Caco-2 (cell line): Measurements from ENCODE around the gene TP63. TPM values are rescaled to one million over a fixed set of nuclear protein-coding genes. Genes with fewer than 3 reads are reported as not detected.

Experiments
- BruUV-seq: library from RNA; stranded (reverse); fragments of 400-500 nt; replicated peaks from 2 replicates; lab custom pipeline; 2021; lab: Mats Ljungman, UMichigan
- CTCF ChIA-PET: fragments of 300-600 bp; sonication (Branson Sonifier 250); formaldehyde crosslinking; loops from one replicate; lab custom pipeline; 2022; ENCODE audit warnings: antibody characterized with exemption; lab: Charles Lee
- POLR2A ChIA-PET: fragments of 300-600 bp; sonication (Branson Sonifier 250); formaldehyde crosslinking; loops from one replicate; lab custom pipeline; 2022; ENCODE audit warnings: antibody characterized with exemption; lab: Charles Lee
- DNase-seq, 2 experiments: peaks; one replicate each; pipeline versions ENCODE4 v3.0.0 to v3.0.0-alpha.2; 2020 to 2022
- H3K27me3 ChIP-seq: replicated peaks from 2 replicates; pipeline ENCODE4 v1.6.0; 2011; ENCODE audit warnings: low read length; ENCODE audit not compliant: control insufficient read depth, insufficient read depth
- H3K36me3 ChIP-seq: 2 replicates; pipeline ENCODE4 v1.5.1; 2011; ENCODE audit warnings: low read length; ENCODE audit not compliant: control insufficient read depth, insufficient read depth
- H3K4me1 ChIP-seq: fragments of 250-450 bp; sonication (Bioruptor Pico); 2 replicates; pipeline ENCODE4 v1.5.1; 2020; ENCODE audit warnings: mild to moderate bottlenecking
- H3K4me3 ChIP-seq: 2 replicates; pipeline ENCODE4 v1.5.1; 2011; ENCODE audit warnings: low read depth, mild to moderate bottlenecking, control low read depth, low read length
- H3K9me3 ChIP-seq: fragments of 250-450 bp; sonication (Bioruptor Pico); 2 replicates; pipeline ENCODE4 v1.5.1; 2020; ENCODE audit warnings: mild to moderate bottlenecking, moderate library complexity
- H3K27ac Mint-ChIP-seq: one replicate; pipeline ENCODE4 v1.8.0; 2022; ENCODE audit warnings: mixed read lengths; ENCODE audit not compliant: unreplicated experiment
- H3K27me3 Mint-ChIP-seq: one replicate; pipeline ENCODE4 v1.8.0; 2022; ENCODE audit warnings: mixed read lengths; ENCODE audit not compliant: insufficient read depth, unreplicated experiment
- H3K36me3 Mint-ChIP-seq: one replicate; pipeline ENCODE4 v1.8.0; 2022; ENCODE audit warnings: mild to moderate bottlenecking, mixed read lengths; ENCODE audit not compliant: insufficient read depth, unreplicated experiment
- H3K4me1 Mint-ChIP-seq: one replicate; pipeline ENCODE4 v1.8.0; 2022; ENCODE audit warnings: low read depth, mixed read lengths; ENCODE audit not compliant: unreplicated experiment
- H3K4me3 Mint-ChIP-seq: one replicate; pipeline ENCODE4 v1.8.0; 2022; ENCODE audit warnings: mild to moderate bottlenecking, moderate library complexity, mixed read lengths; ENCODE audit not compliant: unreplicated experiment
- H3K9me3 Mint-ChIP-seq: one replicate; pipeline ENCODE4 v1.8.0; 2022; ENCODE audit warnings: mixed read lengths; ENCODE audit not compliant: unreplicated experiment
- intact Hi-C: fragments of 100-400 bp; cut with micrococcal nuclease; formaldehyde crosslinking; loops from one replicate; pipeline ENCODE4 v1.10.0; 2022; ENCODE audit not compliant: unreplicated experiment
- total RNA-seq: library from RNA; stranded (reverse); gene quantifications from 2 replicates; pipeline ENCODE4 v1.2.3, GENCODE V29; 2022
- TF ChIP-seq, protein P1 (sequence below), 2 experiments: fragments of 200-600 bp in 1 of 2; IDR thresholded peaks; 1 replicate in 1 of 2; 2 replicates in 1 of 2; pipeline versions ENCODE4 v1.5.1 to v1.8.0; 2011 to 2022; ENCODE audit warnings: antibody characterized with exemption in 1 of 2, control low read depth in 1 of 2, inconsistent platforms in 1 of 2, low read depth in 1 of 2, low read length in 1 of 2, mild to moderate bottlenecking in 1 of 2, moderate library complexity in 1 of 2; ENCODE audit not compliant: insufficient read depth in 1 of 2, severe bottlenecking in 1 of 2, unreplicated experiment in 1 of 2

Gene TP63
- total RNA-seq, 1 experiment from 2014 or later: 1.2 TPM

DNA sequence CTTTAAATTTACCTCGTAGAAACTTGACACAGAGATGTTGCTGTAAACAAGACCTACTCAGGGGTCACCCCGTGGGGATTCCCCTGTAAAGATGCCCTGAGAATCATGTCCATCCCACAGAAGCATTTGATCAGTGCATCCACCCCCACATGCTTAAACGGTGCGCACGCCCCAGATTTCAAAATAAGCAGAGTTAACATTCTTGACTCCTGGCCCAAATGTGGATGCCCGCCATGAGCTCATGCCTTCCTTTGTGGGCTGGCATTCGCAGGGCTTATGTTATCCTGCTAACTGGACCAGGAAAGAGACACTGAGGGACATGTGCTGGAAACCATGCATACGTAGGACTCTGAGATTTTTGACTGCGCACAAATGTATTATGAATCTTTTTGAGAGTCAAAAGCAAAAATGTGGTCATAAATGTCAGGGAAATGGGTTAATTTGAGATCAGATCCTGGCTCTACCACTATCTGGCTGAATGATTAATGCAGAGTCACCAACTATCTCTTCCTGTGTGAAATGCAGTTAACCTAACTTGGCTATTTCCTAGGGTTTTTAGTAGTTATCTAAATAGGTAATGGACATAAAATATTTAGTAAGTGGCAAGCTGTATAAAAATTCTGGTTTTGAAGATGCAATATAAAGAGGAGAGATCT is 9.1 kb upstream of the TP63 start:
- TF ChIP-seq, protein P1, sequence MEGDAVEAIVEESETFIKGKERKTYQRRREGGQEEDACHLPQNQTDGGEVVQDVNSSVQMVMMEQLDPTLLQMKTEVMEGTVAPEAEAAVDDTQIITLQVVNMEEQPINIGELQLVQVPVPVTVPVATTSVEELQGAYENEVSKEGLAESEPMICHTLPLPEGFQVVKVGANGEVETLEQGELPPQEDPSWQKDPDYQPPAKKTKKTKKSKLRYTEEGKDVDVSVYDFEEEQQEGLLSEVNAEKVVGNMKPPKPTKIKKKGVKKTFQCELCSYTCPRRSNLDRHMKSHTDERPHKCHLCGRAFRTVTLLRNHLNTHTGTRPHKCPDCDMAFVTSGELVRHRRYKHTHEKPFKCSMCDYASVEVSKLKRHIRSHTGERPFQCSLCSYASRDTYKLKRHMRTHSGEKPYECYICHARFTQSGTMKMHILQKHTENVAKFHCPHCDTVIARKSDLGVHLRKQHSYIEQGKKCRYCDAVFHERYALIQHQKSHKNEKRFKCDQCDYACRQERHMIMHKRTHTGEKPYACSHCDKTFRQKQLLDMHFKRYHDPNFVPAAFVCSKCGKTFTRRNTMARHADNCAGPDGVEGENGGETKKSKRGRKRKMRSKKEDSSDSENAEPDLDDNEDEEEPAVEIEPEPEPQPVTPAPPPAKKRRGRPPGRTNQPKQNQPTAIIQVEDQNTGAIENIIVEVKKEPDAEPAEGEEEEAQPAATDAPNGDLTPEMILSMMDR (IDR thresholded peaks at IDR 0.05; ENCODE audit: insufficient read depth in 1 of 2, low read depth in 1 of 2, low read length in 1 of 2, severe bottlenecking in 1 of 2, unreplicated experiment in 1 of 2): no peak
- H3K27me3 Mint-ChIP-seq: no peaks in the 10 kb centered on the region
- no peaks in the 10 kb centered on the region for H3K4me1 Mint-ChIP-seq
- no peak for DNase-seq
- BruUV-seq: no TSS peak
- Histone ChIP-seq H3K27me3 (no peaks in the 10 kb centered on the region), H3K4me1 (no peaks in the 10 kb centered on the region), H3K4me3 (no peak overlapping the region), H3K9me3 (no peaks in the 10 kb centered on the region), H3K36me3 (no peaks in the 10 kb centered on the region)
- intact Hi-C loops: no loop called here
- H3K9me3 Mint-ChIP-seq: no peaks in the 10 kb centered on the region
- POLR2A ChIA-PET: no interaction called here
- H3K36me3 Mint-ChIP-seq: no peaks in the 10 kb centered on the region
- H3K4me3 Mint-ChIP-seq: no peak overlapping the region
- no peak overlapping the region for H3K27ac Mint-ChIP-seq
- CTCF ChIA-PET: no interaction called here

GRCh38 chr3:189622629-189623028 is 8.6 kb upstream of the TP63 start:
- Mint-ChIP-seq H3K27me3 (no peaks in the 10 kb centered on the region), H3K36me3 (no peaks in the 10 kb centered on the region), H3K4me1 (no peaks in the 10 kb centered on the region), H3K27ac (no peak overlapping the region), H3K4me3 (no peak overlapping the region), H3K9me3 (no peaks in the 10 kb centered on the region)
- Histone ChIP-seq H3K4me1 (no peaks in the 10 kb centered on the region), H3K4me3 (no peak overlapping the region), H3K36me3 (no peaks in the 10 kb centered on the region), H3K27me3 (no peaks in the 10 kb centered on the region), H3K9me3 (no peaks in the 10 kb centered on the region)
- BruUV-seq: no TSS peak
- CTCF ChIA-PET: no interaction called here
- POLR2A ChIA-PET: no interaction called here
- DNase-seq: no peak
- TF ChIP-seq, protein P1 (IDR thresholded peaks at IDR 0.05; ENCODE audit: insufficient read depth in 1 of 2, low read depth in 1 of 2, low read length in 1 of 2, severe bottlenecking in 1 of 2, unreplicated experiment in 1 of 2): no peak
- intact Hi-C loops: no loop called here

DNA sequence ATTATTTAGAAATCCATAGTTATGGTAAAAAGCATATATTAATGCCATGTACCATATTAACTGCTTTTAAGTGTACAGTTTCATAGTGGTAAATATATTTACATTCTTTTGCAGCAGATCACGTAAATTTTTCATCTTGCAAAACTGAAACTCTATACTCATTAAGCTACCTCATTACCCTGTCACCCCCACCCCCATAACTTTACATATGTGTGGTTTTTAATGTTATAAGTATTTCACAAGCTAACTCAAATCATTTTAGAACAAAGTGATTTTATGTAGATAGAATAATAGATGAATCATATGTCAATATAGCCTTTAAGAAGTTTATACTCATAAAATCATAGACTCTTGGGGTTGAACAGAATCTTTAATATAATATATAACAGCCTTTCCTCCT is 7.1 kb upstream of the TP63 start:
- no peaks in the 10 kb centered on the region for H3K9me3 Mint-ChIP-seq
- no peak overlapping the region for H3K4me3 ChIP-seq
- intact Hi-C loops: no loop called here
- no peak overlapping the region for H3K27ac Mint-ChIP-seq
- CTCF ChIA-PET: no interaction called here
- no peaks in the 10 kb centered on the region for H3K36me3 ChIP-seq
- H3K36me3 Mint-ChIP-seq: no peaks in the 10 kb centered on the region
- H3K4me3 Mint-ChIP-seq: no peak overlapping the region
- no peaks in the 10 kb centered on the region for H3K4me1 ChIP-seq
- H3K27me3 ChIP-seq: no peaks in the 10 kb centered on the region
- POLR2A ChIA-PET: no interaction called here
- no peaks in the 10 kb centered on the region for H3K9me3 ChIP-seq
- H3K4me1 Mint-ChIP-seq: no peaks in the 10 kb centered on the region
- H3K27me3 Mint-ChIP-seq: no peaks in the 10 kb centered on the region
- DNase-seq: no peak
- no TSS peak for BruUV-seq
- TF ChIP-seq, protein P1 (IDR thresholded peaks at IDR 0.05; ENCODE audit: insufficient read depth in 1 of 2, low read depth in 1 of 2, low read length in 1 of 2, severe bottlenecking in 1 of 2, unreplicated experiment in 1 of 2): no peak
